ENCODE data around the gene PANK4.

DNA sequence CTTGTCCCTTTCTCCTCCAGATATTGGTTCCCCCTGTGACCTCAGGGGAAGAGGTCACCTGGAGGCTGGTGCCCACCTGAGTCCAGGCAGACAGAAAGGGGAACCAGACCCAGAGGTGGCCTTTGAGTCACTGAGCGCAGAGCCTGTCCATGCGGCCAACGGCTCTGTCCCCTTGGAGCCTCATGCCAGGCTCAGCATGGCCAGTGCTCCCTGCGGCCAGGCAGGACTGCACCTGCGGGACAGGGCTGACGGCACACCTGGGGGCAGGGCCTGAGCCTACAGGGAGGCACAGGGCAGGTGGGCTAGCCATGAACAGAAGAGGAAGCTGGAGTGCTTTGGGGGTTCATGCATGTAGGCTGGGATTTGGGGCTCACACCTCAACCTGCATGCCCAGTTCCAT is 32.5 kb upstream of the PANK4 start:
- TF ChIP-seq, protein P1, sequence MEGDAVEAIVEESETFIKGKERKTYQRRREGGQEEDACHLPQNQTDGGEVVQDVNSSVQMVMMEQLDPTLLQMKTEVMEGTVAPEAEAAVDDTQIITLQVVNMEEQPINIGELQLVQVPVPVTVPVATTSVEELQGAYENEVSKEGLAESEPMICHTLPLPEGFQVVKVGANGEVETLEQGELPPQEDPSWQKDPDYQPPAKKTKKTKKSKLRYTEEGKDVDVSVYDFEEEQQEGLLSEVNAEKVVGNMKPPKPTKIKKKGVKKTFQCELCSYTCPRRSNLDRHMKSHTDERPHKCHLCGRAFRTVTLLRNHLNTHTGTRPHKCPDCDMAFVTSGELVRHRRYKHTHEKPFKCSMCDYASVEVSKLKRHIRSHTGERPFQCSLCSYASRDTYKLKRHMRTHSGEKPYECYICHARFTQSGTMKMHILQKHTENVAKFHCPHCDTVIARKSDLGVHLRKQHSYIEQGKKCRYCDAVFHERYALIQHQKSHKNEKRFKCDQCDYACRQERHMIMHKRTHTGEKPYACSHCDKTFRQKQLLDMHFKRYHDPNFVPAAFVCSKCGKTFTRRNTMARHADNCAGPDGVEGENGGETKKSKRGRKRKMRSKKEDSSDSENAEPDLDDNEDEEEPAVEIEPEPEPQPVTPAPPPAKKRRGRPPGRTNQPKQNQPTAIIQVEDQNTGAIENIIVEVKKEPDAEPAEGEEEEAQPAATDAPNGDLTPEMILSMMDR (IDR thresholded peaks at IDR 0.05) = no peak
- TF ChIP-seq POLR2A (IDR thresholded peaks at IDR 0.05) = no peak
